GM18951 (cell line): Measurements from ENCODE around the gene ADARB2.
"Not testable (repeated sequence)": the region's sequence is repeated elsewhere in the genome, so short reads cannot be mapped to it uniquely, and the experiment has no call there.

Experiments
- POLR2A ChIP-seq: IDR thresholded peaks from 4 replicates; pipeline ENCODE4 v1.6.1; 2011; ENCODE audit warnings: mild to moderate bottlenecking; ENCODE audit not compliant: insufficient read length, insufficient read depth; ENCODE audit errors: extremely low read depth
- in situ Hi-C: fragments of 300-500 bp; cut with MboI; formaldehyde crosslinking; loops from one replicate; pipeline ENCODE4 v1.12.0; 2022; ENCODE audit warnings: low sequenced_read_pairs, mixed read lengths, inconsistent platforms; ENCODE audit not compliant: unreplicated experiment

The ADARB2 gene

DNA sequence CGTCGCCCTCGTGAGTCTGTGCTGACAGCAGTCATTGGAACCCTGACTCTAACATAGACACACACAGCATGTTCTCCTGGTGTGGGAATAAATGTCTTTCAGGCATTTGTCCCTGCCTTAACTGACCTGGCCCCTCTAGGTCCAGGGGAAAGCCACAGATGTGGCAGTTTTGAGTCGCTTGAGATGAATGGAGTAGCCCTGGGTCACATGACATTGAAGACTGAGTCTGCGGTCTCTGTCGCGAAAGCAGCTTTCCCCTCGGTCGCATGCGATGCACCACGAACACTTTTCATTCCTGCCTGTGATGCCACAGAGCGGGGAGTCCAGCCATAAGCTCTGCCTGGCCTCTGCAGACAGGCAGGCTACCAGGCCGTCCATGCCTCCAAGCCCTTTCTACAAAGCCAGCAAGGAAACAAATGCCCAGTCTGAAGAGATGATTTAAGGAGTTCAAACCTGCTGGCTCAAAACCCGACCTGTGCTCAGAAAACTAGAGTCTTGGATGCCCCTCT is 508.8 kb downstream of the ADARB2 start:
- TF ChIP-seq POLR2A, result no peak
- in situ Hi-C loops, result no loop called here

DNA sequence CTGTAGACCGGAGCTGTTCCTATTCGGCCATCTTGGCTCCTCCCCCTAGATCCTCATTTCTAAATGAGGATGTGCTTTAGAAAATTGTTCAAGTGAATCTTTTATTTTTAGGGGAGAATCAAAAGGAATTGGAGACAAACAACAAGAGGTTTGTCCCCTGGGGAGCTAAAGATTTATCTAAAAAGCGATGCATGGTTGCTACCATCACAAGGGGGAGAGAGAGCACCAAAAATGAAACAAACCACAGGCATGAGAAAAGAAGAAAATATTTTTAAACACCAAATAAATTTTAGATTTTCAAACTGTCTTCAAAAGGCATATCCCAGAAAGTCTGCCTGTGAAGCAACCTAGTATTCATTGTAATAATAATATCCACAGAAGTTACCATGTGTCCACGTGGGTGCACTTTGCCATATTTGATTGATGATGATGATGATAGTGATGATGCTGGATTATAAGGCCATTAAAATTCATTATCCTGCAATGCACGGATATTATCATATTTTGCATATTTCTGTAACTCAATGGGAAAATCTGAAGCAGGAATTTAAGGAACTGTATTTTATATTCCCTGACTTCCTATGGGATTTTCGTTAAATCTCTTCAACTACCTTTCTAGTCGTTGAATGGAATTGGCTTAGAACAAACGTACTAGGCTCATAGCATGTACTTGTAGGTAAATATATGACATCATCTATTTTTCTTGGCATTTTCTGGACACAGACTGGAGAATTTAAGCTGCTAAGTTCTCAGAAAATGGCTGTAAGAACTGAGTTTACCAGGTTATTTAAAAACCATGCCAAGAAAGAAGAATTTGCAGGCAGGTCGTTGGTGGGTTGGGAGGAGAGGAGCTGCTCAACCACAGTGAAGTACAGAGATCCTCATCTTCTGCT is 509.6 kb downstream of the ADARB2 start:
- in situ Hi-C loops, result no loop called here

DNA sequence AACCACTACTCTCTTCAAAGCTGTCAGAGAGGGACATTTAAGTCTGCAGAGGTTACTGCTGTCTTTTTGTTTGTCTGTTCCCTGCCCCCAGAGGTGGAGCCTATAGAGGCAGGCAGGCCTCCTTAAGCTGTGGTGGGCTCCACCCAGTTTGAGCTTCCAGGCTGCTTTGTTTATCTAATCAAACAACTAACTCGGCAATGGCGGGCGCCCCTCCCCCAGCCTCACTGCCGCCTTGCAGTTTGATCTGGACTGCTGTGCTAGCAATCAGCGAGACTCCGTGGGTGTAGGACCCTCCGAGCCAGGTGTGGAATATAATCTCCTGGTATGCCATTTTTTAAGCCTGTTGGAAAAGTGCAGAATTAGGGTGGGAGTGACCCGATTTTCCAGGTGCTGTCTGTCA is 510.4 kb downstream of the ADARB2 start:
- in situ Hi-C loops, result not testable (repeated sequence)

More for the DNA sequence above, 509.6 kb downstream of the ADARB2 start:
- TF ChIP-seq POLR2A, result no peak

DNA sequence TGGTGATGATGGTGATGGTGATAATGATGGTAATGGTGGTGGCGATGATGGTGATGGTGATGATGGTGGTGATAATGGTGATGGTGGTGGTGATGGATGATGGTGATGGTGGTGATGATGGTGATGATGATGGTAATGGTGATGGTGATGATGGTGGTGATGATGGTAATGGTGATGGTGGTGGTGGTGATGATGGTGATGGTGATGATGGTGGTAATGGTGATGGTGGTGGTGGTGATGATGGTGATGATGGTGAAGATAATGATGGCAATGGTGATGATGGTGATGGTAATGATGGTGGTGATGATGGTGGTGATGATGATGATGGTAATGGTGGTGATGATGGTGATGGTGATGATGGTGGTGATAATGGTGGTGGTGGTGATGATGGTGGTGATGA is 517.5 kb downstream of the ADARB2 start:
- in situ Hi-C loops, result not testable (repeated sequence)

DNA sequence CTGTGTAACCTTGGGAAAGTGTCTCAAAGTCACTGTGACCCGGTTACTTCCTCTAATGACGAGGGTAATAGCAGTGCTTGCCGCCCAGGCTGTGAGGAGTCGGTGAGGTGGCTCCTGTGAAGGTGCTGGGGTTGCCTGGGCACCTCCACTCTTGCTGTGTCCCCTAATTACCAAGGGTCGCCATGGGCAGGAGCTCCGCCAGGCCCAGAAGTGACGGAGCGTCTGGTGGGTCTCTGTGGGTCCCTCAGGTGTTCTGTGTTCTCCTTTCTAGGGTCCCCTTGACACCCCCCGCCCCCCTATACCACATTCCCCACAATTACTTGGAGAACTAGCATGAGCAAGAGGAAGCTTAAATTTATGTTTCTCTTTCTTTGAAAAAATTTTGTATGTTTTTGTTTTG is 519.7 kb downstream of the ADARB2 start:
- TF ChIP-seq POLR2A, result no peak
- in situ Hi-C loops, result no loop called here

DNA sequence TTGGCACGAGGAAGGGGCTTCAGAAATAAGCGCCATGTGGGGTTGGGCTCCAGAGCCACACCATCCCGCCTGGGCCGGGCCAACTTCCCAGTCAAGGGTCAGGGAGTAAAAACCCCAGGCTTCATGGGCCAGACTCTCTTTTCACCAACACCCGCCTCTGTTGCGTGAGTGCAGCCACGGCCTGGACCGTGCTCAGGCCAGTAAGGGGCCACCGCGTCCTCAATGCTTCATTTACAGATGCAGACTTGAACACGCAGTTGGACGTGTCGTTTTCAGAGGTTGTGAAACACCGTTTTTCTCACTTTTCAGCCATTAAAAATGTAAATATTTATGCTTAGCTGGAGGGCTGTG is 520.1 kb downstream of the ADARB2 start:
- no peak for TF ChIP-seq POLR2A
- in situ Hi-C loops, result no loop called here

DNA sequence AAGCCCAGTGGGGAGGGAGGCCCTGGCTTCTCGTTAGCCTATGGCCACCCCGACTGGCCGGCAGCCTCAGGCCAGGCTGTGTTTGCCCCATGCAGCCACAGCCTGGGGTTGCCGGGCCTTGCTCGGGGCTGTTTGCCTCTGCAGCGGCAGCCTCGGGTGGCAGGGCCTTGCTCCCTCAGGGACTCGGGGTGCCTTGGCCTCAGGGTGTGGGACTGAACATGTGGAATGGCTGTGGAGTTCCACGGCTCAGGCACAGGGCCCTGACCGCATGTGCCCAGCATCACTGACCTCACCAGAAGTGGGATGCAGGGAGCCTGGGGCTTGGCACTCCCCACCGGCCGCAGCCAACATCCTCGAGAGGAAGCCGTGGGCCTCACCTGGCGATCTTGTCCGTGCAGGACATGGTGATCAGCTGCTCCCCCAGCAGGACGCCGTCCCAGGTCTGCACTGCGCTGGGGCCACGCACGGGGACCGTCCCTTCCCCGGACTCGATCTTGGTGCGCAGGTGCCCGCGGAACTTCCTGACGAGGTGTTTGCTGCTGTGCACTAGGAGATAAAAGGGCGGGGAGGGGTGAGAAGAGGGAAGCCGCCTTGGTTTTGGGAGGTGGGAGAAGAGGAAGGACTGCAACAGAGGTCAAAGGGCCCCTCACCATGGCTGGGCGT is 520.6 kb downstream of the ADARB2 start:
- in situ Hi-C loops, result no loop called here
- no peak for TF ChIP-seq POLR2A

DNA sequence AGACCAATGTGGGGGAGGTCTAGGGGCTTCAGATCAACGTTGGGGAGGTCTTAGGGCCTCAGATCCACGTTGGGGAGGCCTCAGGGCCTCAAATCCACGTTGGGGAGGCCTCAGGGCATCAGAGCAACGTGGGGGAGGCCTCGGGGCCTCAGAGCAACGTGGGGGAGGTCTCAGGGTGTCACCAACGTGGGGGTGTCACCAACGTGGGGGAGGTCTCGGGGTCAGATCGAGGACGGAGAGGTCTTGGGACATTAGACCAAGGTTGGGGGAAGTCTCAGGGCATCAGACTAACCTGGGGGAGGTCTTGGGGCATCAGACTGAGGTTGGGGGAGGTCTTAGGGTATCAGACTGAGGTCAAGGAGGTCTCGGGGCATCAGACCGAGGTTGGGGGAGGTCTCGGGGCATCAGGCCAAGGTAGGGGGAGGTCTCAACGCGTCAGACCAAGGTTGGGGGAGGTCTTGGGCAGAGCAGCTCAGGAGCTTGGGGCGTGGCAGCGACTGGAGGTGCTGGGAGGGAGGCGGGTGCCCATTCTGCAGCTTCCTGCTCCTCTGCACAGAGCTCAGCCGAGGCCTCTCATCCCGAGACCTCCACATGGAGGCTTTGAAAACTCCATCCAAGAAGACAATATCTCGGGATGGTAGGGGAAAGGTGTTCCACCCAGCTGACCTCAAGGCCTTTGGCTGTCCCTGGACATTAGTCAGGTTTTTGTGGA is 521.3 kb downstream of the ADARB2 start:
- no peak for TF ChIP-seq POLR2A

DNA sequence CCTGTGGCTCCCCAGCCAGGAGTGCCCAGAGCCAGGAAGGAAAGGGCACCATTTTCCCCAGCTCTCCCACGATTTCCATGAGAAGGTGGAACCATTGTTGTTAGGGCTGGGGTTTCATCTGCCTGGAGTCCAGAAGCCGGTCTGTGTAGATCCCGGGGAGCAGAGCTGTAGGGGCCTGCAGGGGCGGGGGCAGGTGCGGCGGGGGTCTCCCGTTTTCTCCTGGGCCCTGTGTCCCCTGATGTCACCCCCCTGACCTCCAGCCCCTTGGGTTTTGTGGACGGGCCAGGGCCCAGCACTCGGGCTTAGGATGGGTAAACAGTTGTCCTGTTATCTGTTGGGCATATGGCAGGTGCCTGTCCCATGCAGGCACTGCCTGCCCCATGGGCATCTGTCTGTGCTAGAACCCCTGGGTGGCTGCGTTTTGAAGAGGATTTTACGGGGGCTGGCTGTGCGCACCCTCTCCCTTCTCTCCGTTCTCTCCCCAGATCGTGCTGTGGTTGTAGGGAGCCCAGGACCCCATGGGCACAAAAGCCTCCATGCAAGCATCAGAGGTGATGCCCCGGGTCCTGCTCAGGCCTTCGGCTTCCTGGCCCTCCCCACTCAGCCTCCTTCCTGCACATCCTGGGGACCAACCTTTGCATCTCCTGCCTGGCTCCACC is 522.3 kb downstream of the ADARB2 start:
- TF ChIP-seq POLR2A, result no peak
- in situ Hi-C loops, result no loop called here

More for the DNA sequence above, 521.3 kb downstream of the ADARB2 start:
- in situ Hi-C loops, result no loop called here

DNA sequence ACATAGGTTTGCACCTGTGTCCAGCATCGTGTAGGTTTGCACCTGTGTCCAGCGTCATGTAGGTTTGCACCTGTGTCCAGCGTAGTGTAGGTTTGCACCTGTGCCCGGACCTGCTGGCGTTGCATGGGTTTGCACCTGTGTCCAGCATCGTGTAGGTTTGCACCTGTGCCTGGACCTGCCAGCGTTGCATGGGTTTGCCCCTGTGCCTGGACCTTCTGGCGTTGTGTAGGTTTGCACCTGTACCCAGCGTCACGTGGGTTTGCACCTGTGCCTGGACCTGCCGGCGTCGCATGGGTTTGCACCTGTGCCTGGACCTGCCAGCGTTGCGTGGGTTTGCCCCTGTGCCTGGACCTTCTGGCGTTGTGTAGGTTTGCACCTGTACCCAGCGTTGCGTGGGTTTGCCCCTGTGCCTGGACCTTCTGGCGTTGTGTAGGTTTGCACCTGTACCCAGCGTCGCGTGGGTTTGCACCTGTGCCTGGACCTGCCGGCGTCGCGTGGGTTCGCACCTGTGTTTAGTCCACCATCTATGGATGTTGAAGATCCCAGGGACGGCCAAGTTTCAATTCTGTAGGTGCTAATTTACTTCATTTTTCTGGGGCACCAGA is 523.2 kb downstream of the ADARB2 start:
- in situ Hi-C loops, result no loop called here
- no peak for TF ChIP-seq POLR2A

DNA sequence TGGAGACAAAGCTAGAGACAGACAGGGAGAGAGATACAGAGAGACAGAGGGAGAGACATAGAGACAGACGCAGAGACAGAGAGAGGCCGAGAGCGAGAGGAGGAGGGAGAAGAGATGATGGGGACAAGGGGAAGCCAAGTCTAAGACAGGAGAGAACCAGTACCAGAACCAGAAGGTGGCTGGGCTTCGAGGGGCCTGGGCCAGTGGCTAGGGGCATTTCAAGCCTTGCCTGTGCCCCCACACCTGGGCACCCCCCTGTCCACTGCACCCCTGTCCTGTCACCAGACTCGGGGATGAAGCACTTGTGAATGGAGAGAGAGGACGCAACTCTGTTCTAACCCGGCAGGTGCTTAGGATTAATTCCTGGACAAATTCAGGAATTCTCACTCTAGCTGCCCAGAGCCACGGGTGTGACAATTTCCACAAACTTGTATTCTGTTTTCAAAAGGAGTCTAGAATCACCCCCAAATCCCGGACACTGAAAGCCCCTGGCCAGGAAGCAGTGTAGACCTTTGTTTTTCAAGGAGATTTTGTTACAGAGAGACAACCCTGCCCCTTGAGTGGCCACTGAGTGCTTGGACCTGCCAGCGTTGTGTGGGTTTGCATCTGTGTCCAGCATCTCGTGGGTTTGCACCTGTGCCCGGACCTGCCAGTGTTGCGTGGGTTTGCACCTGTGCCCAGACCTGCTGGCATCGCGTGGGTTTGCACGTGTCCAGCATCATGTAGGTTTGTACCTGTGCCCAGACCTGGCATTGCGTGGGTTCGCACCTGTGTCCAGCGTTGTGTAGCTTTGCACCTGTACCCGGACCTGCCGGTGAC is 523.9 kb downstream of the ADARB2 start:
- TF ChIP-seq POLR2A, result no peak
- in situ Hi-C loops, result no loop called here

DNA sequence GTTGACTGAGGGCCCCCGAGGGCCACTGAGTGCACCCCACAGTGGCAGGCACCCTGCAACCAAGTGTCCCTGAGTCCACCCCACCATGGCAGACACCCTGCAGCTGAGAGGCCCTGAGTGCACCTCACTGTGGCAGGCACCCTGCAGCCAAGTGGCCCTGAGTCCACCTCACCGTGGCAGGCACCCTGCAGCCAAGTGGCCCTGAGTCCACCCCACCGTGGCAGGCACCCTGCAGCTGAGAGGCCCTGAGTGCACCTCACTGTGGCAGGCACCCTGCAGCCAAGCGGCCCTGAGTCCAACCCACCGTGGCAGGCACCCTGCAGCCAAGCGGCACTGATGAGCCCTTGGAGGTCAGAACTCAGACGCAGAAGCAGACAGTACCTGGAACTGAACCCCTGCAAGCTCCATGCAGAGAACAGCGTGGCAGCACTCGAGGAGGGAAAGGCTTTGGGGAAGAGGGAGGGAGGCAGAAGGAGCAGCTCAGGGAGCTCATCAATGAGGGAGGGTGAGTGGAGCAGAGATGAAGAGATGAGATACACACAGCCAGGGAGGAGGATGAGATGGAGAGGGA is 524.7 kb downstream of the ADARB2 start:
- TF ChIP-seq POLR2A, result no peak
- in situ Hi-C loops, result no loop called here
